Renal cortex interstitium (tissue), 11 donors: ENCODE measurements around the gene RDH12. TPM values are rescaled to one million over a fixed set of nuclear protein-coding genes. Genes with fewer than 3 reads are reported as not detected.

Experiments
- DNase-seq, 11 donors: peaks; one replicate each; pipeline ENCODE4 v3.0.0-alpha.2; 2013; ENCODE audit warnings: low read depth in 9 of 11, low spot score in 4 of 11; ENCODE audit errors: extremely low read depth in 1 of 11
- polyA plus RNA-seq, 3 donors: library from polyadenylated mRNA; unstranded; fragments of 120-200 nt; gene quantifications; one replicate each; pipeline ENCODE4 v1.2.1, GENCODE V29; 2013; ENCODE audit not compliant: insufficient read length in 3 of 3

Gene RDH12
- polyA plus RNA-seq, 3 donors, result 0.32 to 0.86 (median 0.65) TPM

GRCh38 chr14:67776653-67777322 lies 75.1 kb downstream of the RDH12 start:
- DNase-seq, result no peak

- no peak for DNase-seq
Measured at GRCh38 chr14:67778792-67779191, 77.1 kb downstream of the RDH12 start.

GRCh38 chr14:67782090-67782489 lies 80.4 kb downstream of the RDH12 start:
- DNase-seq, result no peak

Other genes starting within 250 kb of the RDH12 start
- gene TMEM229B, start 213.2 kb upstream of the RDH12 start, polyA plus RNA-seq, result 1 to 10 TPM; 1.9 to 2.5 (median 2.2) TPM
- 10 to 100 TPM; 43.9 to 75.3 (median 51.7) TPM for gene PLEKHH1, start 168.6 kb upstream of the RDH12 start, polyA plus RNA-seq
- 10 to 100 TPM; 38.2 to 42.9 (median 41.4) TPM for gene PIGH, start 101.6 kb upstream of the RDH12 start, polyA plus RNA-seq
- gene ARG2, start 82.0 kb upstream of the RDH12 start, polyA plus RNA-seq, result 10 to 100 TPM in 2 of 3 donors, 1 to 10 TPM in 1; 7.8 to 53.3 (median 19.1) TPM
- 100 to 1,000 TPM in 2 of 3 donors, 10 to 100 TPM in 1; 95.4 to 120 (median 119) TPM for gene VTI1B, start 27.3 kb upstream of the RDH12 start, polyA plus RNA-seq
- gene RDH11, start 6.1 kb upstream of the RDH12 start, polyA plus RNA-seq, result 100 to 1,000 TPM; 101 to 123 (median 111) TPM
- 10 to 100 TPM; 15.2 to 20.3 (median 17.0) TPM for gene ZFYVE26, start 114.7 kb downstream of the RDH12 start, polyA plus RNA-seq
- gene RAD51B, start 117.9 kb downstream of the RDH12 start, polyA plus RNA-seq, result 10 to 100 TPM; 12.5 to 13.0 (median 12.5) TPM